ENCODE results near the gene EXOC6B. TPM values are rescaled to one million over a fixed set of nuclear protein-coding genes. Genes with fewer than 3 reads are reported as not detected.

The EXOC6B gene
- total RNA-seq, 4 donors from 2014 or later = 14.1 to 107 (median 38.5) TPM

- no peak for DNase-seq
- H3K9me3 ChIP-seq = no peaks in the 10 kb centered on the region
- H3K4me1 ChIP-seq = no peaks in the 10 kb centered on the region
- H3K27ac ChIP-seq = no peak overlapping the region
- H3K4me3 ChIP-seq = no peak overlapping the region
- H3K36me3 ChIP-seq = no peaks in the 10 kb centered on the region
- intact Hi-C loops (cut with DNase I; ENCODE audit: low total_unique reads) = no loop called here
- TF ChIP-seq, protein P1, sequence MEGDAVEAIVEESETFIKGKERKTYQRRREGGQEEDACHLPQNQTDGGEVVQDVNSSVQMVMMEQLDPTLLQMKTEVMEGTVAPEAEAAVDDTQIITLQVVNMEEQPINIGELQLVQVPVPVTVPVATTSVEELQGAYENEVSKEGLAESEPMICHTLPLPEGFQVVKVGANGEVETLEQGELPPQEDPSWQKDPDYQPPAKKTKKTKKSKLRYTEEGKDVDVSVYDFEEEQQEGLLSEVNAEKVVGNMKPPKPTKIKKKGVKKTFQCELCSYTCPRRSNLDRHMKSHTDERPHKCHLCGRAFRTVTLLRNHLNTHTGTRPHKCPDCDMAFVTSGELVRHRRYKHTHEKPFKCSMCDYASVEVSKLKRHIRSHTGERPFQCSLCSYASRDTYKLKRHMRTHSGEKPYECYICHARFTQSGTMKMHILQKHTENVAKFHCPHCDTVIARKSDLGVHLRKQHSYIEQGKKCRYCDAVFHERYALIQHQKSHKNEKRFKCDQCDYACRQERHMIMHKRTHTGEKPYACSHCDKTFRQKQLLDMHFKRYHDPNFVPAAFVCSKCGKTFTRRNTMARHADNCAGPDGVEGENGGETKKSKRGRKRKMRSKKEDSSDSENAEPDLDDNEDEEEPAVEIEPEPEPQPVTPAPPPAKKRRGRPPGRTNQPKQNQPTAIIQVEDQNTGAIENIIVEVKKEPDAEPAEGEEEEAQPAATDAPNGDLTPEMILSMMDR (IDR thresholded peaks at IDR 0.05) = no peak
- no peak for TF ChIP-seq POLR2A (IDR thresholded peaks at IDR 0.05)
- H3K27me3 ChIP-seq = no peaks in the 10 kb centered on the region
Measured at GRCh38 chr2:72172478-72172877, 653.4 kb downstream of the EXOC6B start.

DNA sequence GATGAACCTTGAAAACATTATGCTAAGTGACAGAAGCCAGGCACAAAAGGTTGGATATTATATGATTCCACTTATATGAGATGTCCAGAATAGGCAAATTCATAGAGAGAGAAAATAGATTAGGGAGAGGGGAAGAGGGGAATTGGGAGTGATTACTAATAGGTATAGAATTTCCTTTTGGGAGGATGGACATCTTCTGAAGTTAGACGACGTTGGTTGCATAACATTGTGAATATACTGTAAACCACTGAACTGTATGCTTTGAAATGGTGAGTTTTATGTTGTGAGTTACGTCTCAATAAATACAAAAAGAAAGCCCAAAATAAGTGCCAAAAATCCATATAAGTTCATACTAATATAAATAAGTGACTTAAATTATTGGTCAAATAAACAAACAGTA, 659.6 kb downstream of the EXOC6B start:
- TF ChIP-seq, protein P1 (IDR thresholded peaks at IDR 0.05) = no peak
- TF ChIP-seq POLR2A (IDR thresholded peaks at IDR 0.05) = no peak
- Histone ChIP-seq H3K9me3 (no peaks in the 10 kb centered on the region), H3K4me3 (no peak overlapping the region), H3K27ac (no peak overlapping the region), H3K4me1 (no peaks in the 10 kb centered on the region), H3K36me3 (no peaks in the 10 kb centered on the region), H3K27me3 (no peaks in the 10 kb centered on the region)
- intact Hi-C loops (cut with DNase I; ENCODE audit: low total_unique reads) = no loop called here
- no peak for DNase-seq

DNA sequence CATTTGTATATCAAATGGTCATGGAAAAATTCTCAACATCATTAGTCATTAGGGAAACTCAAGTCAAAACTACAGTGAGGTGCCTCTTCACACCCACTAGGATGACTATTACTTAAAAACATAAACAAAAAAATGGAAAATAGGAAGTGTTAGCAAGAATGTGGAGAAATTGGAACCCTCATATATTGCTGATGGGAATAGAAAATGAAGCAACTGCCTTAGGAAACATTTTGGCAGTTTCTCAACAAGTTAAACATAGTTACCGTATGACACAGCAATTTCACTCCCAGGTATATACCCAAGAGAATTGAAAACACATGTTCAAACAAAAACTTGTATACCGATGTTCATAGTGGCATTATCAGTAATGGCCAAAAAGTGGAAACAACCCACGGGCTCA, 660.0 kb downstream of the EXOC6B start:
- H3K9me3 ChIP-seq = no peaks in the 10 kb centered on the region
- no peaks in the 10 kb centered on the region for H3K36me3 ChIP-seq
- H3K27ac ChIP-seq = no peak overlapping the region
- intact Hi-C loops (cut with DNase I; ENCODE audit: low total_unique reads) = no loop called here
- TF ChIP-seq, protein P1 (IDR thresholded peaks at IDR 0.05) = no peak
- TF ChIP-seq POLR2A (IDR thresholded peaks at IDR 0.05) = no peak
- H3K4me3 ChIP-seq = no peak overlapping the region
- H3K27me3 ChIP-seq = no peaks in the 10 kb centered on the region
- DNase-seq = no peak
- no peaks in the 10 kb centered on the region for H3K4me1 ChIP-seq

GRCh38 chr2:72162574-72162973, 663.3 kb downstream of the EXOC6B start:
- no peak for DNase-seq
- no peaks in the 10 kb centered on the region for H3K36me3 ChIP-seq
- TF ChIP-seq, protein P1 (IDR thresholded peaks at IDR 0.05) = no peak
- TF ChIP-seq POLR2A (IDR thresholded peaks at IDR 0.05) = no peak
- no peaks in the 10 kb centered on the region for H3K4me1 ChIP-seq
- no peak overlapping the region for H3K4me3 ChIP-seq
- no peaks in the 10 kb centered on the region for H3K27me3 ChIP-seq
- H3K9me3 ChIP-seq = no peaks in the 10 kb centered on the region
- H3K27ac ChIP-seq = no peak overlapping the region
- intact Hi-C loops (cut with DNase I; ENCODE audit: low total_unique reads) = no loop called here

GRCh38 chr2:72159211-72159993, 666.4 kb downstream of the EXOC6B start:
- no peaks in the 10 kb centered on the region for H3K9me3 ChIP-seq
- H3K27me3 ChIP-seq = no peaks in the 10 kb centered on the region
- no peak overlapping the region for H3K27ac ChIP-seq
- TF ChIP-seq, protein P1 (IDR thresholded peaks at IDR 0.05) = no peak
- no peak for TF ChIP-seq POLR2A (IDR thresholded peaks at IDR 0.05)
- no peak overlapping the region for H3K4me3 ChIP-seq
- no peak for DNase-seq
- H3K36me3 ChIP-seq = no peaks in the 10 kb centered on the region
- intact Hi-C loops (cut with DNase I; ENCODE audit: low total_unique reads) = no loop called here
- H3K4me1 ChIP-seq = no peaks in the 10 kb centered on the region
